GM18498 (cell line): ENCODE results near the gene PLSCR1.
"Not testable (repeated sequence)": the region's sequence is repeated elsewhere in the genome, so short reads cannot be mapped to it uniquely, and the experiment has no call there.

ENCODE experiments used
- ATAC-seq: cut with Tn5 transposase; IDR thresholded peaks from one replicate; pipeline ENCODE4 v1.9.1; 2021; ENCODE audit warnings: mild to moderate bottlenecking, moderate library complexity; ENCODE audit not compliant: unreplicated experiment

The PLSCR1 gene

GRCh38 chr3:146519810-146520209, 24.6 kb downstream of the PLSCR1 start:
- ATAC-seq = no peak

DNA sequence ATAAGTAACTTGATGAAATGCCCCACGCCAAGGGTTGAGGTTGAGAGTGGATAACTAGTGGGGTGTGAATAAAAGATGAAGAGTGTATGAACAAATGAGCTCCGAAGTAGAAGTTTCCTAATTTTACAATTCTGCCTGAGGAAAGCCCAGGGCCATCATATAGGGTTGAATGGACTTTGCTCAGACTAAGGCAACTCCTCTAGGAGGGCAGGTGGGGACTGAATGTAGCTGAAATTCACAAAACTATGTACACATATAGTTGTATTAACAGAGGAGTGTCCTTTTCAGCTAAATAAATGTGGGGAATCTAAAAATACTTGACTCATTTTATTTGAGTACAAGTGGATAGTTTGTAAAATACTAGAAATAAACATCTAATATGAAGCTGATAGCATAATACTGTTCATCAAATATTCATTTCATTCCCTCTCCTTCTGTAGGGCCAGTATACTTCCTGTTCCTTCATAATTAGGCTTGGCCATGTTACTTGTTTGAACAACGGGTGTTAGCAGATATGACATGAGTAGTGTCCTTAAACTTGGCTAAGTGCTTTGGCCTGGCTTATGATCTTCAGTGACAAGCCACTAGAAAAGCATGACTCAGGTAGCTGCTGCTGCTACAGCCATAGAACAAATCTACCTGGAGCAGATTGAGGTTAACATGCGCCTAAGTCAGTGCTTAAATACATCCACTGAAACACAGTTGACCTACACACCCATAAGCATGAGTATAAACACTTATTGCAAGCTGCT, 26.5 kb downstream of the PLSCR1 start:
- ATAC-seq = no peak

DNA sequence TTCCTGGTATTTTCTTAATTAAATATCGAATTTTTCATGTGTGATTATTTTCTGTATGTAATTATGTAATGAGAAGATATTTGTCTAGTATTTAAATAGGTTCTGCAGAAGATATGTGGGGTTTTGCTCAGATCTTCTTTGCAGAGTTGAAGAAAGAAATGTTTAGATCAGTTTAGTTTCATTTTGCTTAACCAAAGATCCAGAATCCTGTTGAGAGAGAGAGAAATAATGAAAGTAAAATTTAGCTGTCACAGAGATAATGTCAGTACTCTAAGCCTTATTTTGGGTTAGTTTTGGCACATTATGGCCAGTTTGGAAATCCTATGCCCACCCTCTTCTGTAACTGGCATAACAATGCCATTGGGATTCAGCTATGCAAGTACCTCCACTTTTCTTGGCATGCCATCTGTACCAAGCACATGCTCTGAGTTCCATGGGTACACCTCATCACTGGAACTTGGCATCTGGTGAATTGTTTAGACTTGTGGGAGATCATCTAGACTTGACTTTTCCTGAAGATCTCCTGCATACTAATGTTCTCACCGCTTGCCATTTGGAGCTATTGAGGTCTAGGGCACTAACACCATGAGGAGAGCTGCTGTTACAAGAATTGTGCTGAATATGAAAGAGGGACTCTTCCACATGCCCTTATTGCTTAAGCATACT, 30.9 kb downstream of the PLSCR1 start:
- ATAC-seq = no peak

GRCh38 chr3:146511402-146512134, 32.8 kb downstream of the PLSCR1 start:
- no peak for ATAC-seq

DNA sequence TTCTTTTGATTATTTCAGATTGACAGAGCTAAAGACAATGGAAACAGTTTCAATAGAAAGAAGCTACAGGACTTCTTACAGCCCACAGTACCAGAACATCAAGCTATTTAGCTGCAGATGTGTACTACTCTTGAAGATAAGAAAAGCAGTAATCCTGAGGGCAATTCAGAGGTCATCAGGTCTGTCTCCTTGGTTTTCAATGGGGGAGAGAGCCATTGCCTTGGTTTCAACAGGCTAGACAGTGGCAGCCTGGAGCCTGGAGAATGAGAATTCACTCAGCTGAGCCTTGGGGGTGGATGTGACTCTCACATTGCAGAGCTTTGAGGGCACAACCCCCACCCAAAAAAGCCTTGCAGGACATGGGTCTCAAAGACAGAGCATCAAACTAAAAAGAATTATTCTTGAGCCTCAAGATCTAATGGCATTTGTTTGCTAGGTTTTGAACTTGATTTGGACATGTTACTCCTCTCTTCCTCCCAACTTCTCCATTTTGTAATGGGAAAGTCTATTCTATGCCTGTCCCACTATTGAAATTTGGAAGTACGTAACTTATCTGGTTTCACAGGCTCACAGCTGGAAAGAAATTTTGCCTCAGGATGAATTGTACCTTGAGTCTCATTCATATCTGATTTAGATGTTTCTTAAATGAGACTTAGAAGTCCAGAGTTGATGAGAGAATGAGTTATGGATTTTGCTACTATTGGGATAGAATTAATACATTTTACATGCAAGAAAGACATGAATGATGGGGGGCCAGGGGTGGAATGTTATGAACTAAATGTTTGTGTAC, 36.9 kb downstream of the PLSCR1 start:
- ATAC-seq = no peak

DNA sequence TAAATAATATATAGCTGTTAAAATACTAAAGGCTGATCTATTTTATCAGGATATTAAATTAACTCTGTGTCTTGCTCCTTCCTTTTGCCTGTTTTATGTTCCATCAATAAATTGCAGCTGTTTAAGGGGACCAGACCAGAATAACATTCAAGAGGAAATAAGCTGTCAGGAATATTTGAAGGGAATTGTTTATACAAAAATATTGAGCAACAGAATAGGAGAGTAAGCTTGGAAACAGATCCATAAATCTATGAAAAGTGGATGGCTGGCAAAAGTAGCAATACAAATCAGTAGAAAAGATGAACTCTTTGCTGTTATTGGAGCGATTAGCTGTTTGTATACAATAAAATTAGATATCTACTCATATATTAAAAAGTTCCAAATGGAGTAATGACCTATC, 38.9 kb downstream of the PLSCR1 start:
- no peak for ATAC-seq

- ATAC-seq = no peak
Measured at GRCh38 chr3:146504498-146505197, 39.8 kb downstream of the PLSCR1 start.

DNA sequence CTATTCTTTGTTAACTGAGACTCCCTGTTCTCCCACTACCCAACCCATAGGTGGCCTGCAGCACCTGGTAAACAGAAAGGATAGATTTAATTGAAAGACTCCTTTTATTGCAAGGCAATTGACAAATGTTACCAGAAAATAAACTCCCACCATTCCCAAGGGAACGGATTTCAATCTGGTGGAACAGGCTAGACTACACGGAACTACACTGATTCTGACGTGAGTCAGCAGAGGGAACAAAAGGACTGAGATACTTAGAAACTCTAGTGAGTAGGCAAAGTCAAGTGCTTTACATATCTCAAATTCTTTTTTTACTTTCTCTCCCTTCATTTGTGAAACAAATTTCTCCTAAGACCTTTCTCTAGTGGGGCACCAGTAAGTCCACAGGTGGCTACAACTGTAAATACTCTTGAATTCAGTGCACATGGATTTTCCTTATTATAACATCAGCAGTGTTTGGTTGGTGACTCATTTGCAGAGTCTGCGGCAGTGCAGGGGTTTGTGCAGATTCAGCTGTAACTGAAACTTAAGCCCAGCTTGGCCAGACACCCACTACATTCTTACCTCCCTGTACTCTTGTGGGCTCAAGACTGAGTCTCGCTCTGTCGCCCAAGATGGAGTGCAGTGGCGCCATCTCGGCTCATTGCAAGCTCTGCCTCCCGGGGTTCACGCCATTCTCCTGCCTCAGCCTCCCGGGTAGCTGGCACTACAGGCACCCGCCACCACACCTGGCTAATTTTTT, 40.8 kb downstream of the PLSCR1 start:
- peak; percentile 96 for ATAC-seq

DNA sequence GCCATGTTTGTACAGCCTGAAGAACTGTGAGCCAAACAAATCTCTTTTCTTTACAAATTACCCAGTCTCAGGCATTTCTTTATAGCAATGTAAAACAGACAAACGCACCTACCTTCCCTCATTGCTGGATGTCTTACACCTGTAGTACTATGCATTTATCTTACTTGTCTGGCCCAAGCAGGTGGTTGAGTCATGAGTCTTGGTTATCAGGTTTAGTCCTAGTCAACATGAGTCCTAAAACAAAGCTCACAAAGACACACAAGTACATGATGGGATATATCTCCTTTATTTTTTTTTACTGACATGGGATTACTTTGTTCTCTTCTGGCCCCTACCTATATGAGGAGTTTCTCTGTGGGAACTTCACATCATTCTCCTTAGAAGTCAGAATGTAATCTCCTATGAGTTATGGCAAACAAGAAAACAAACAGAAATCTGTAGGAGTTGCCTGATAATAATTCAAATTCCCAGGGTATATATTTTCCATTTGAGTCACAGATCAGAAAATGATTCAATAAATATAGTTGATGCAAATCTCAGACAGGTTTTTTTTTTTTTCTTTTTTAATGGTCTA, 41.4 kb downstream of the PLSCR1 start:
- no peak for ATAC-seq

DNA sequence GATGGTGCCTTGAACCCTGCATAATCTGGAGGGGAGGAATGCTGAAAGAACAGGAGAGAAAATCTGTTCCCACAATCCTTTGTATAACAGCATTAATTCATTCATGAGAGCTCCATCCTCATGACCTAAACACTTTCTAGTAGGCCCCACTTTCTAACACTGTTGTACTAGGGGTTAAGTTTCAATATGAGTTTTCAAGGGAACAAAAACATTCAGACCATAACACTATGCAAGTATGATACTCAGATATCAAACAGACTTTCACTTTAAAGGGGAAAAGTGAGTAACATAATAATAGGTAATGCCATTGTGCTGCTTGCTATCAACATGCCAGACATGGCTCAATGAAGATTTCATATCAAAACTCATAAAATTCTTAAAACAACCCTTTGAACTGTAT, 42.7 kb downstream of the PLSCR1 start:
- ATAC-seq = no peak

DNA sequence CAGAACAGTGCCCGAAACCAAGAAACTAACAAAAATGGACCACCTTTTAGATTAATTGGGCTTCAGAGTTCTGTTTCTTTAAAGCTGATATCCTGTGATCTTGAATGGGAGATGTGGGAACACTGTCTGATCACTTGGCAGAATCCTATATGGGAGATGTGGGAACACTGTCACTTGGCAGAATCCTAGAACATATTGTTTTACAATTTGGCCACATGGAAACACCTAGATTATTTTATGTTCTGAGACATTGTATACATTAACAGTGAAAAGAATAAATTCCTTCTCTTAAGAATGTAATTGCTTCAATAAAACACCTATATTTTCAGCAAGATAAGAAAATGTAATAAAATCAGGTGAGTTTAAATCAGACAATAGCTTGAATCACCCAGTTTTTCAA, 44.7 kb downstream of the PLSCR1 start:
- no peak for ATAC-seq

GRCh38 chr3:146498002-146498736, 46.2 kb downstream of the PLSCR1 start:
- ATAC-seq = no peak

DNA sequence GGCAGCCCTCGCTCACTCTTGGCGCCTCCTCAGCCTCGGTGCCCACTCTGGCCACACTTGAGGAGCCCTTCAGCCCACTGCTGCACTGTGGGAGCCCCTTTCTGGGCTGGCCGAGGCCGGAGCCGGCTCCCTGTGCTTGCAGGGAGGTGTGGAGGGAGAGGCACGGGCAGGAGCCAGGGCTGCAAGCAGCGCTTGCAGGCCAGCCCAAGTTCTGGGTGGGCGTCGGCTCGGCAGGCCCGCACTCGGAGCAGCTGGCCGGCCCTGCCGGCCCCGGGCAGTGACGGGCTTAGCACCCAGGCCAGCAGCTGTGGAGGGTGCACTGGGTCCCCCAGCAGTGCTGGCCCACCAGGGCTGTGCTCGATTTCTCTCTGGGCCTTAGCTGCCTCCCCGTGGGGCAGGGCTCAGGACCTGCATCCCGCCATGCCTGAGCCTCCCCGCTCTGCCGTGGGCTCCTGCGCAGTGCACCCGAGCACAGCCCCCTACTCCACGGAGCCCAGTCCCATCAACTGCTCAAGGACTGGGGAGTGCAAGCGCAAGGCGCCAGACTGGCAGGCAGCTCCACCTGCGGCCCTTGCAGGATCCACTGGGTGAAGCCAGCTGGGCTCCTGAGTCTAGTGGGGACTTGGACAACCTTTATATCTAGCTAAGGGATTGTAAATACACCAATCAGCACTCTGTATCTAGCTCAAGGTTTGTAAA, 47.1 kb downstream of the PLSCR1 start:
- ATAC-seq = not testable (repeated sequence)

DNA sequence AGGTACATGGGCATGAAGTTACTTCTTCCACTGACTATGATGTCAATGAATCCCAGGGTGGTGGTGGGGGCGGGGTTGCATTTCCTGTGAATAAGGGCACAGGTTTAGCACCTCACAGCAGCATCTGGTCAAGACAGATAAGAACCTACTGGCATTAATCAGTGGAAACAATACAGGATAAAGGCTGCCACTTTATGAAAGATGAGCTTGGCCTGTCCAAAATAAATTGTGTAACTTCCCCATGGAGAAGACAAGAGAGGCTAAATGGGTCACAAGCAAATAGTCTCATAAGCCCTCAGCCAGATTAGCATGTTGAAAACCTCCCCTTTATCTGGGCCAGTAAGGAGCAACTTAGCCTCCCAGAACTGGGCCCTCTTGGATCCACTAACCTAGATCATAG, 47.7 kb downstream of the PLSCR1 start:
- no peak for ATAC-seq

DNA sequence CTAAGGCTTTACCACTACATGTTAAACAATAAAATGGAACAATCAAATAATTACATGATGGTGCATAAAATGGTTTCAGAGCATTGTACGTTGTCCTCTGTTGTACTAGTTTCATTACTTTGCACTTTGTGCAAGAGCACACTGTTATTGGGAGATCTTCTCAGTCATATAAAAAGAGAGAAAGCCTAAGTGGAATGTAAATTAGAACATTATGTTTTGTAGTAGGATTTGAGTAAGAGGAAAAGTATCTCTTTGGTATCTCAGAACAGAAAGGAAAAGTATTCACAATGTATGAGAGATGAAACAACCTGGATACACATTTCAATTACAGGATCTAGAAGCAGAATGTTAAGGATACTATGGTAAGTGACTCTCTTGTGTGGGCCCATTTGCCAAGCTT, 48.2 kb downstream of the PLSCR1 start:
- no peak for ATAC-seq

GRCh38 chr3:146493761-146494160, 50.6 kb downstream of the PLSCR1 start:
- no peak for ATAC-seq

GRCh38 chr3:146493221-146493620, 51.2 kb downstream of the PLSCR1 start:
- no peak for ATAC-seq

DNA sequence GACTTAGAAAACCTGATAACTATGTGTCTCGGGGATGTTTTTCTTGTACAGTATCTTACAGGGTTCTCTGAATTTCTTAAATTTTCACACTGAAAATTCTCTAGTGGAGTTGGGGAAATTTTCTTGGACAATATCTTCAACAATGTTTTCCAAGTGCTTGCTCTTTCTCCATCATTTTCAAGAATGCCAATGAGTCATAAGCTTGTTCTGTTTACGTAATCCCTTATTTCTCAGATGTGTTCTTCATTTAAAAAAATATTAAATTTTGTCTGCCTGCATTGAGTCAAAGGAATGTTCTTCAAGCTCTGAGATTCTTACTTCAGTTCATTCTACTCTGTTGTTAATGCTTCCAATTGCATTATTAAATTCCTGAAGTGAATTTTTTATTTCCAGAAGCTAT, 53.1 kb downstream of the PLSCR1 start:
- ATAC-seq = no peak
